Transverse colon (tissue), 4 donors: ENCODE data around the gene BCORL1. TPM values are rescaled to one million over a fixed set of nuclear protein-coding genes. Genes with fewer than 3 reads are reported as not detected.

ENCODE experiments used
- DNase-seq: peaks from one replicate; pipeline ENCODE4 v3.0.0-alpha.2; 2019
- H3K27ac ChIP-seq, 4 donors: fragments of 200-600 bp; sonication (generic); 2 replicates each; pipeline ENCODE4 v1.5.1; 2016 to 2018; ENCODE audit warnings: inconsistent platforms in 4 of 4
- H3K27me3 ChIP-seq: fragments of 200-600 bp; sonication (generic); 2 replicates; pipeline ENCODE4 v1.5.1; 2017; ENCODE audit warnings: inconsistent platforms
- H3K36me3 ChIP-seq, 4 donors: fragments of 200-600 bp; sonication (generic); 2 replicates each; pipeline ENCODE4 v1.5.1; 2017 to 2019; ENCODE audit warnings: inconsistent platforms in 4 of 4
- H3K4me1 ChIP-seq, 4 donors: fragments of 200-600 bp; sonication (generic); 2 replicates each; pipeline ENCODE4 v1.5.1; 2017 to 2020; ENCODE audit warnings: inconsistent platforms in 4 of 4
- H3K4me3 ChIP-seq, 4 donors: fragments of 200-600 bp; sonication (generic); 1 replicate in 1 of 4; 2 replicates in 3 of 4; pipeline versions ENCODE4 v1.5.1 to v1.6.1; 2017 to 2019; ENCODE audit warnings: inconsistent platforms in 4 of 4
- H3K9me3 ChIP-seq, 2 donors: fragments of 200-600 bp; sonication (generic); 2 replicates each; pipeline ENCODE4 v1.5.1; 2017 to 2019; ENCODE audit warnings: inconsistent platforms in 2 of 2
- EP300 ChIP-seq: sonication (generic); formaldehyde crosslinking; IDR thresholded peaks from one replicate; pipeline ENCODE4 v1.6.1; 2017; ENCODE audit warnings: antibody characterized with exemption, low read depth
- POLR2A ChIP-seq: fragments of 450-650 bp; IDR thresholded peaks from one replicate; pipeline ENCODE4 v1.6.1; 2016; ENCODE audit warnings: antibody characterized with exemption, mild to moderate bottlenecking, moderate library complexity
- POLR2AphosphoS5 ChIP-seq, 3 donors: sonication (generic); formaldehyde crosslinking; IDR thresholded peaks; one replicate each; pipeline ENCODE4 v1.6.1; 2016; ENCODE audit warnings: antibody characterized with exemption in 3 of 3
- WGBS, 2 donors: methylation state at CpG; one replicate each; pipeline ENCODE4 v1.1.5; 2018; ENCODE audit warnings: low coverage in 1 of 2; 5-methylcytosine and 5-hydroxymethylcytosine counted together
- in situ Hi-C, 4 donors: fragments of 200-750 bp; cut with MboI; loops; one replicate each; pipeline versions ENCODE4 v1.15.0 to v1.15.1; 2017; ENCODE audit warnings: low sequenced_read_pairs in 3 of 4, low pct_ligation_motif_present in 1 of 4, low pct_unique_long_range_greater_than_20kb in 1 of 4
- intact Hi-C: fragments of 100-400 bp; cut with DNase I; formaldehyde crosslinking; loops from one replicate; pipeline ENCODE4 v1.15.1; 2023; ENCODE audit warnings: low total_unique reads
- total RNA-seq, 4 donors: library from RNA; depleted of rRNA; stranded (reverse); fragments of >200 nt; gene quantifications; one replicate each; pipeline ENCODE4 v1.1.0, GENCODE V29; 2016
- TF ChIP-seq, protein P1 (sequence below), 5 experiments: fragments of 200-600 bp in 3 of 5; fragments of 450-650 bp in 2 of 5; sonication (generic) in 3 of 5; IDR thresholded peaks; 1 replicate in 2 of 5; 2 replicates in 3 of 5; pipeline ENCODE4 v1.5.1; 2016 to 2017; ENCODE audit warnings: antibody characterized with exemption in 5 of 5, inconsistent platforms in 3 of 5, mild to moderate bottlenecking in 2 of 5, moderate library complexity in 1 of 5

BCORL1 gene
- total RNA-seq, 4 donors from 2014 or later: 5.6 to 11.6 (median 8.0) TPM

DNA sequence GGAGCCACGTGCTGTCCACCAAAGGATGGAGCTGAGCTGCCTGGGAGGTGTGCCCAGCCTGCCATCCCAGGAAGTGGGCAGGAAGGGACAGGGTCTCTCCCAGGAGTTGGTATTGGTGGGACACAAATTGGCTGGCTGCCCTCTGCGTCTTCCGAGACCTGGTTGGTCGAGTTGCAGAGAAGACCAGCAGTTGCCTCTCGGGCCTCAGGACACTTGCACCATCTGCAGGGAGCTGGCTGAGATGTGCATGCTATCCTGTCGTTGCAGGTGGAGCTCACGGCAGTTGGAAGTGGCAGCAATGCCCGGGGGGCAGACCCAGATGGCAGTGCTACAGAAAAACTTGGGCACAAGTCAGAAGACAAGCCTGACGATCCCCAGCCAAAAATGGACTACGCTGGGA, 30.2 kb downstream of the BCORL1 start:
- in situ Hi-C loops (no loop called here), intact Hi-C loops (no loop called here)

DNA sequence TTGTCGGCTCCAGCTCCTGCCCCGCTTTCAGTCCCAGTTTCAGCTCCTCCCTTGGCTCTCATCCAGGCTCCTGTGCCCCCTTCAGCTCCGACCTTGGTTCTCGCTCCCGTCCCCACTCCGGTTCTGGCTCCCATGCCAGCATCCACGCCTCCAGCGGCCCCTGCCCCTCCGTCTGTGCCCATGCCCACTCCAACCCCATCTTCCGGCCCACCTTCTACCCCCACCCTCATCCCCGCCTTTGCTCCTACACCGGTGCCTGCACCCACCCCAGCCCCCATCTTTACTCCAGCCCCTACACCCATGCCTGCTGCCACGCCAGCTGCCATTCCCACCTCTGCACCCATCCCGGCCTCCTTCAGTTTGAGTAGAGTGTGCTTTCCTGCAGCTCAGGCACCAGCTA, 31.2 kb downstream of the BCORL1 start:
- H3K27me3 ChIP-seq: no peaks in the 10 kb centered on the region
- no peak overlapping the region for H3K27ac ChIP-seq
- intact Hi-C loops (no loop called here), in situ Hi-C loops (no loop called here)
- TF ChIP-seq, protein P1, sequence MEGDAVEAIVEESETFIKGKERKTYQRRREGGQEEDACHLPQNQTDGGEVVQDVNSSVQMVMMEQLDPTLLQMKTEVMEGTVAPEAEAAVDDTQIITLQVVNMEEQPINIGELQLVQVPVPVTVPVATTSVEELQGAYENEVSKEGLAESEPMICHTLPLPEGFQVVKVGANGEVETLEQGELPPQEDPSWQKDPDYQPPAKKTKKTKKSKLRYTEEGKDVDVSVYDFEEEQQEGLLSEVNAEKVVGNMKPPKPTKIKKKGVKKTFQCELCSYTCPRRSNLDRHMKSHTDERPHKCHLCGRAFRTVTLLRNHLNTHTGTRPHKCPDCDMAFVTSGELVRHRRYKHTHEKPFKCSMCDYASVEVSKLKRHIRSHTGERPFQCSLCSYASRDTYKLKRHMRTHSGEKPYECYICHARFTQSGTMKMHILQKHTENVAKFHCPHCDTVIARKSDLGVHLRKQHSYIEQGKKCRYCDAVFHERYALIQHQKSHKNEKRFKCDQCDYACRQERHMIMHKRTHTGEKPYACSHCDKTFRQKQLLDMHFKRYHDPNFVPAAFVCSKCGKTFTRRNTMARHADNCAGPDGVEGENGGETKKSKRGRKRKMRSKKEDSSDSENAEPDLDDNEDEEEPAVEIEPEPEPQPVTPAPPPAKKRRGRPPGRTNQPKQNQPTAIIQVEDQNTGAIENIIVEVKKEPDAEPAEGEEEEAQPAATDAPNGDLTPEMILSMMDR (IDR thresholded peaks at IDR 0.05): no peak
- TF ChIP-seq EP300 (no peak), POLR2AphosphoS5 (IDR thresholded peaks at IDR 0.05) (no peak), POLR2A (no peak)
- H3K9me3 ChIP-seq: no peaks in the 10 kb centered on the region
- WGBS, 2 donors: 91% methylated on average over 14 of the region's 14 CpGs; no CpG with 5 or more reads in 1 of the 2 donors
- no peaks in the 10 kb centered on the region for H3K36me3 ChIP-seq
- no peak for DNase-seq
- no peaks in the 10 kb centered on the region for H3K4me1 ChIP-seq
- no peak overlapping the region for H3K4me3 ChIP-seq

More for the DNA sequence above, 30.2 kb downstream of the BCORL1 start:
- H3K4me3 ChIP-seq: no peak overlapping the region
- 69% methylated on average over 10 of the region's 10 CpGs; no CpG with 5 or more reads in 1 of the 2 donors for WGBS, 2 donors
- H3K9me3 ChIP-seq: no peaks in the 10 kb centered on the region
- H3K27ac ChIP-seq: no peak overlapping the region
- H3K4me1 ChIP-seq: no peaks in the 10 kb centered on the region
- no peak for TF ChIP-seq EP300
- TF ChIP-seq, protein P1 (IDR thresholded peaks at IDR 0.05): no peak
- no peak for TF ChIP-seq POLR2AphosphoS5 (IDR thresholded peaks at IDR 0.05)
- TF ChIP-seq POLR2A: no peak
- H3K36me3 ChIP-seq: no peaks in the 10 kb centered on the region
- H3K27me3 ChIP-seq: no peaks in the 10 kb centered on the region
- DNase-seq: no peak

DNA sequence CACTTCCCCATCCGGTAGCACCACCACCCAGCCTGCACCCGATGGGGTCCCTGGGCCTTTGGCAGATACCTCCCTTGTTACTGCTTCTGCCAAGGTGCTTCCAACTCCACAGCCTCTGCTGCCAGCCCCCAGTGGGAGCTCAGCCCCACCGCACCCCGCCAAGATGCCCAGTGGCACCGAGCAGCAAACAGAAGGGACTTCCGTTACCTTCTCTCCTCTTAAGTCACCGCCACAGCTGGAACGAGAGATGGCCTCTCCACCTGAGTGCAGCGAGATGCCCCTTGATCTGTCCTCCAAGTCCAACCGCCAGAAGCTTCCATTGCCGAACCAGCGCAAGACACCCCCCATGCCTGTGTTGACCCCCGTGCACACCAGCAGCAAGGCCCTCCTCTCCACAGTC, 31.9 kb downstream of the BCORL1 start:
- no peaks in the 10 kb centered on the region for H3K36me3 ChIP-seq
- H3K4me3 ChIP-seq: no peak overlapping the region
- H3K9me3 ChIP-seq: no peaks in the 10 kb centered on the region
- WGBS, 2 donors: 94% methylated on average over 13 of the region's 13 CpGs; no CpG with 5 or more reads in 1 of the 2 donors
- intact Hi-C loops: no loop called here
- in situ Hi-C loops: no loop called here
- H3K27ac ChIP-seq: no peak overlapping the region
- H3K27me3 ChIP-seq: no peaks in the 10 kb centered on the region
- DNase-seq: no peak
- no peaks in the 10 kb centered on the region for H3K4me1 ChIP-seq
- TF ChIP-seq EP300 (no peak), POLR2AphosphoS5 (IDR thresholded peaks at IDR 0.05) (no peak), POLR2A (no peak)
- TF ChIP-seq, protein P1 (IDR thresholded peaks at IDR 0.05): no peak

DNA sequence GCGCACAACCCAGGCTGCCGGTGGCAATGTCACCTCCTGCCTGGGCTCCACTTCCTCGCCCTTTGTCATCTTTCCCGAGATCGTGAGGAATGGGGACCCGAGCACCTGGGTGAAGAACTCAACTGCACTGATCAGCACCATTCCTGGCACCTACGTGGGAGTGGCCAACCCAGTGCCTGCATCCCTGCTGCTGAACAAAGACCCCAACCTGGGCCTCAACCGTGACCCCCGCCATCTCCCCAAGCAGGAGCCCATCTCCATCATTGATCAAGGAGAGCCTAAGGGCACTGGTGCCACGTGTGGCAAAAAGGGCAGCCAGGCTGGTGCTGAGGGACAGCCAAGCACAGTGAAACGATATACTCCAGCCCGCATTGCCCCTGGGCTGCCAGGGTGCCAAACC, 32.3 kb downstream of the BCORL1 start:
- TF ChIP-seq POLR2AphosphoS5 (IDR thresholded peaks at IDR 0.05) (no peak), EP300 (no peak), POLR2A (no peak)
- TF ChIP-seq, protein P1 (IDR thresholded peaks at IDR 0.05): no peak
- in situ Hi-C loops: no loop called here
- Histone ChIP-seq H3K9me3 (no peaks in the 10 kb centered on the region), H3K4me1 (no peaks in the 10 kb centered on the region), H3K27ac (no peak overlapping the region), H3K4me3 (no peak overlapping the region), H3K36me3 (no peaks in the 10 kb centered on the region), H3K27me3 (no peaks in the 10 kb centered on the region)
- intact Hi-C loops: no loop called here
- no peak for DNase-seq
- WGBS, 2 donors: 88% methylated on average over 11 of the region's 12 CpGs; no CpG with 5 or more reads in 1 of the 2 donors
